Measurements from ENCODE around the gene PLEKHA1.
A peak's percentile ranks its signal among the peaks of the same experiment; 100 is the strongest.

PLEKHA1 gene

GRCh38 chr10:122390679-122391078, 16.2 kb downstream of the PLEKHA1 start:
- peak overlapping the region; percentile 55 for H3K27ac ChIP-seq
- DNase-seq (ENCODE audit: low spot score): no peak
- CTCF ChIA-PET: interaction anchor here (0.9 to 1.2 kb wide), 2 partner anchors 45 to 123 kb away, joined by 3 to 4 read pairs; no protein-coding TSS in a partner anchor
- TF ChIP-seq CTCF (conservative IDR thresholded peaks at IDR 0.05; ENCODE audit: low read depth): no peak
- POLR2A ChIA-PET (ENCODE audit: low non-redundant PET): no interaction called here

- H3K27ac ChIP-seq: no peak overlapping the region
- no peak for TF ChIP-seq CTCF (conservative IDR thresholded peaks at IDR 0.05; ENCODE audit: low read depth)
- POLR2A ChIA-PET (ENCODE audit: low non-redundant PET): no interaction called here
- CTCF ChIA-PET: interaction anchor here (1.2 kb wide), 1 partner anchor 124 kb away, joined by 3 read pairs; no protein-coding TSS in a partner anchor
- DNase-seq (ENCODE audit: low spot score): no peak
Observed at GRCh38 chr10:122391875-122392274, 17.4 kb downstream of the PLEKHA1 start.

- CTCF ChIA-PET: no interaction called here
- TF ChIP-seq CTCF (conservative IDR thresholded peaks at IDR 0.05; ENCODE audit: low read depth): no peak
Observed at GRCh38 chr10:122392835-122393234, 18.3 kb downstream of the PLEKHA1 start.

GRCh38 chr10:122393288-122393687, 18.8 kb downstream of the PLEKHA1 start:
- H3K27ac ChIP-seq: no peak overlapping the region
- TF ChIP-seq CTCF (conservative IDR thresholded peaks at IDR 0.05; ENCODE audit: low read depth): no peak
- ChIA-PET CTCF (interaction anchor here (0.6 kb wide), 1 partner anchor 1970 kb away, joined by 3 read pairs; no protein-coding TSS in a partner anchor), POLR2A (ENCODE audit: low non-redundant PET) (no interaction called here)
- DNase-seq (ENCODE audit: low spot score): no peak

More at GRCh38 chr10:122392835-122393234, 18.3 kb downstream of the PLEKHA1 start:
- no peak for DNase-seq (ENCODE audit: low spot score)
- POLR2A ChIA-PET (ENCODE audit: low non-redundant PET): interaction anchor here (0.5 kb wide), 1 partner anchor 24 kb away, joined by 5 read pairs; no protein-coding TSS in a partner anchor
- H3K27ac ChIP-seq: no peak overlapping the region

- no peak for TF ChIP-seq CTCF (conservative IDR thresholded peaks at IDR 0.05; ENCODE audit: low read depth)
- no peak for DNase-seq (ENCODE audit: low spot score)
- ChIA-PET CTCF (interaction anchor here (0.6 kb wide), 2 partner anchors 14 to 98 kb away, joined by 4 to 5 read pairs; no protein-coding TSS in a partner anchor), POLR2A (ENCODE audit: low non-redundant PET) (interaction anchor here (0.6 kb wide), 1 partner anchor 29 kb away, joined by 3 read pairs; no protein-coding TSS in a partner anchor)
- H3K27ac ChIP-seq: no peak overlapping the region
Observed at GRCh38 chr10:122402548-122403131, 28.1 kb downstream of the PLEKHA1 start.

- POLR2A ChIA-PET (ENCODE audit: low non-redundant PET): no interaction called here
- CTCF ChIA-PET: interaction anchor here (1.1 kb wide), 1 partner anchor 162 kb away, joined by 3 read pairs; no protein-coding TSS in a partner anchor
- TF ChIP-seq CTCF (conservative IDR thresholded peaks at IDR 0.05; ENCODE audit: low read depth): no peak
- DNase-seq (ENCODE audit: low spot score): no peak
- H3K27ac ChIP-seq: no peak overlapping the region
Observed at GRCh38 chr10:122404576-122404975, 30.1 kb downstream of the PLEKHA1 start.
